Activated CD4-positive, alpha-beta T cell treated with anti-CD3 and anti-CD28 coated beads for 24 hours (primary cell): Measurements from ENCODE around the gene SMAD3.
"Not testable (repeated sequence)": the region's sequence is repeated elsewhere in the genome, so short reads cannot be mapped to it uniquely, and the experiment has no call there.

ENCODE experiments used
- DNase-seq, 2 donors: peaks; one replicate each; pipeline ENCODE4 v3.0.0-alpha.2; 2020; ENCODE audit warnings: low read depth in 2 of 2

SMAD3 gene

GRCh38 chr15:67142092-67142766, 76.8 kb downstream of the SMAD3 start:
- no peak for DNase-seq

- no peak for DNase-seq
These were observed 77.3 kb downstream of the SMAD3 start for GRCh38 chr15:67142767-67143100.

GRCh38 chr15:67143646-67144045, 78.2 kb downstream of the SMAD3 start:
- no peak for DNase-seq

- DNase-seq: no peak
These were observed 79.4 kb downstream of the SMAD3 start for GRCh38 chr15:67144609-67145311.

DNA sequence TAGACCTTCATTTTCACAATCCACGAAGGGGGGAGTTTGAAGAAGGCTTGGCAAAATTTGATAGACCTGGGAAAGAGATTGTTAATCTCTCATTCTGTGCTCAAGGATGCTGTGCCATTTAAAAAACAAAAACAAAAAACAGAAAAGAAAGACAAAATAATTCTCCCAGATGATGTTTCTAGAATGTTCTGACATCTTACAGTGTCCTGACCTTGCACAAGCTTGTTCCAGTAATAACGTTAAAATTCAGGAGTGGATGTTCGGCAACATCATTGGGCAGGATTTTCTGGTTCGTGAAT, 79.9 kb downstream of the SMAD3 start:
- no peak for DNase-seq

- DNase-seq: no peak
These were observed 80.3 kb downstream of the SMAD3 start for GRCh38 chr15:67145710-67146109.

DNA sequence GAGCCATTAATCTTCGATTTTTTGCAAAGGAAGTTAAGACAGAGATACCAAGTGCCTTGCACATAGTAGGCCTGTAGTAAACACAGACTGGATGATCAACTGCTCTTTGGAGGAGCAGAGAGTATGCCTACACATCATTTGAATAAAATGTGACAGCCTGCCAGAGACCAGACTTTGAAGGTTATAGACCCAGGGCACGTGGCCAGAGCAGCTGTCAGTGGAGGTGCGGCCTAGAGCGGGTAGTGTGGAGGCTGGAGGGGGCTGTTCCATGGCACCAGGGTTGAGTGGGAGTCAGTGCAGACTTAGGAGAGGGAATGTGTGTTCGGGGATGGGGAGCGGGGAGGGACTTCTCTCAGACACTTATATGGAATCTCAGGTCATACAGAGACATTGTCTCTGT, 80.8 kb downstream of the SMAD3 start:
- no peak for DNase-seq

- DNase-seq: peak in 1 of 2 donors; percentile 31
These were observed 81.5 kb downstream of the SMAD3 start for GRCh38 chr15:67146875-67147381.

GRCh38 chr15:67147396-67147949, 82.1 kb downstream of the SMAD3 start:
- DNase-seq: no peak

GRCh38 chr15:67148196-67148701, 82.8 kb downstream of the SMAD3 start:
- no peak for DNase-seq

DNA sequence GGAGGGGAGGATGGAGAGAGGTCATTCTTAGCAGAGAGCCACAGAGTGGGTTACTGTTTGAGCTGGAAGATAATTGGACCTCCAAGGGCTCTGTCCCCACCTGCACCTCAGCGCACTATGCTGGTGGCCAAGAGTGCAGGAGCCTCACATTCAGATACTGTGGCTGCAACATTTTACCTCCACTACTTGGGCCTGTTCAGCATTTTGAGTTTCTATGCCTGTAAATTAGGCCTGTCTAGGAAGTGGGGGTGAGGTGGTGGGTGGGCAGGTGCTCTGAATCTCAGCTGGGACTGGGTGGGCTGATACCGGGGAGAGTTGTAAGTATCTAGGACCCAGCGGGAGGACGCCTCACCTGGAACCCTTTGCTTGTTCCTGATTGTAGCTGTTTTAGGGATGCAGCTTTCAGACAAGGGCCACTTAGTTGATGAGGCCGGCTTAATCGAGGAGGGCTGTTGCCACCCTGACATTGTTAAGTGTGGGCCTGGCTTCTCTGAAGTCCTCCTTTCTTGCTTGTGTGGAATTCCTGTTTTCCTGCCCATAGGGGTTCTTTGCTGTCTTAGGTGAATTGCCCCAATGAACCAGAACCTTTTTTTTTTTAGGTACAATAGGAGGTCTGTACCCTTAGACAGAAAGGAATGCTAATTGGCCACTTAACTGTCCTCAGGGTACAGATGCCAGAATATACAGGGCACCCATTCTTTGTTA, 83.8 kb downstream of the SMAD3 start:
- no peak for DNase-seq

DNA sequence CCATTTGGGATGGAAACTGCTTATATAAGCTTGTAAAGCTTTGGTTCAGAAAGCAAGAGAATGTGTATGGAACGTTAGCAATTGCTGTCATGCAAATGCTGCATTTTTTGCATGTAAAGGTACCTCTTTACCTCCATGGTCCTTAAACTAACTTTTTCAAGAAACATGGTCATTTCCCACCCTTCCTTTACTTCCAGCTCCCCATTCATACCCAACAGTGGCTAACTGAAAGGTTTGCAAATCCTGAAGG, 84.3 kb downstream of the SMAD3 start:
- no peak for DNase-seq

DNA sequence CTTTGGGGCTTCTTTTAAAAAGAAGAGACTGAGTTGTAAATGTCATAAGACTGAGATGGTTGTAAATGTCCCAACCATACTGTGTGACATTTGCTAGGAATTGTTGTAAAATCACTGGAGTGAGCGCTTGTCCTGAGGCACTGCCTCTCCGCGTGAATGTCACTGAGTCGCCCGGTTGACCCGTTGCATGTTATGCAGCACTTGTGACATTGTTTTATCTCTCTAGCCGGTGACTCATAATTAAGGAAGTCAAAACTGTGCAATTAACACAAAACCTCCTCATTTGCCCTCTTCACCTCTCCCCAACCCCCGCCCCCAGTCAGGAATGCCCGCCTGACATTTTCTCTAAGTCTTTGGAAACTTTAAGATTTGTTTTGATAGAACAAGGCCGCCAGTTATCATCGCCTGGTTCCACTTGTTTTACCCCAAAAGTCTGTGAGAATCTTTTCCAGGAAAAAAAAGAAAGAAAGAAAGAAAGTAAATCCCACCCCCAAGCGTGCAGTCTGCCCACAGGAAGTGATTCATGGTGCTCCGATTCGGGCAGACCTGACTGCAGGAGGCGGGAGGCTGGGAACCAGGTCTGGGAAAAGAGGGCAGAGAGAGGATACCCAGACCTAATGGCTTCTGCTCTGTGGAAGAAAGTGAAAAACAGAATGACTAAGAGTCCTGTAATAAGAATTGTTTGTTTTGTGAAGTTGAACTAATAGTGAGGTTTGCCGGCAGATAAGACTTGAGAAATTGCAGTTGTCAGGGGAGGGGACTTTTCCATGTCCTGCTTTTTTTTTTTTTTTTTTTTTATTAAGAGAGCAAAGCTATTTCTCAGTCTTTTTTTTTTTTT, 84.8 kb downstream of the SMAD3 start:
- peak in 1 of 2 donors; percentile 28 for DNase-seq

DNA sequence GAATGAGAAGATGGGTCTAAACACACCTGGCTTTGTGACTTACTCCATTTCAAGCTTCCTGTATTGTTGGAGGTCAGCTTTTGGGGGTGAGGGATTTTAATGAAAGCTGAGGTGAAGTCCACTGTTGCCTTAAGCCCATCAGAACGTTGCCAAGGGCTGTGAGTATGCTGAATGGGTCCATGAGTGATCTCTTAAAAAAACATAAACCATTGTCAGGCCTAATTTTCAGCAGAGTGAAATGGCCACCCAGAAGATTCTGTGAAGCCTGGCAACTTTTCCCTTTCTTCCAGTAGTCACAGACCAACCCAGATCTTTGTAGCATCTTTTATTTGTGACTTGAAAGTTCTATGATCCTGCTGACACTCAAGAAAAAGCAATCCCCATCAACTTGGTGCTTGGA, 87.0 kb downstream of the SMAD3 start:
- no peak for DNase-seq

DNA sequence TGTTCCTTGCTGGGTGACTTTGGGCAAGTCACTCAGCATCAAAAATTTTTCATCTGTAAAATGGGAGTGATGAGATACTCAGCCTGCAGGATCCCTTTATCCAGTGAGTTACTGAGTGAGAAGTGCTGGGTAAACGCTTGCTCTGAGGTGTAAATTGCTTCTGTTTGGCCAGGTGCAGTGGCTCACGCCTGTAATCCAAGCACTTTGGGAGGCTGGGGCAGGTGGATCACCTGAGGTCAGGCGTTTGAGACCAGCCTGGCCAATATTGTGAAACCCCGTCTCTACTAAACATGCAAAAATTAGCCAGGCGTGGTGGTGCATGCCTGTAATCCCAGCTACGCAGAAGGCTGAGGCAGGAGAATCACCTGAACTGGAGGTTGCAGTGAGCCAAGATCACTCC, 87.6 kb downstream of the SMAD3 start:
- DNase-seq: not testable (repeated sequence)

- no peak for DNase-seq
These were observed 88.8 kb downstream of the SMAD3 start for GRCh38 chr15:67154249-67154648.

DNA sequence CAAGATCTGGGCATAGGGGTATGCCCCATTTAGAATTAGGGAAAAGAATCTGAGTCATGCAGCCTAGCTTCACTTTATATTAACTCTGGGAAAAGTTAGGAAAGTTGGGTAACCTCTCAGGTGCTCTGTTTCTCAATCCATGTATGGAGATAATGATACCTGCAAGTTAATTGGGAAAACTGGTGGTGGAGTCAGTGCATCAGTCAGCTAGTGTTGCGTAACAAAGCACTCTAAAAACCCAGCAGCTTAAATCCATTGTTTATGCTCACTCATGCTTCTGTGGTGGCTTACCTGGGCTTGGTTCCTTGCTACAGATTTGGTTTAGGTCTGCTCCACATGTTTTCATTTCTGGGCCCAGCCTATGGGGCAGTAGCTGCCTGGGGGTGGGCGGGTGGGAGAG, 91.0 kb downstream of the SMAD3 start:
- no peak for DNase-seq

- no peak for DNase-seq
These were observed 91.4 kb downstream of the SMAD3 start for GRCh38 chr15:67156834-67157233.

GRCh38 chr15:67157521-67158252, 92.3 kb downstream of the SMAD3 start:
- DNase-seq: no peak

DNA sequence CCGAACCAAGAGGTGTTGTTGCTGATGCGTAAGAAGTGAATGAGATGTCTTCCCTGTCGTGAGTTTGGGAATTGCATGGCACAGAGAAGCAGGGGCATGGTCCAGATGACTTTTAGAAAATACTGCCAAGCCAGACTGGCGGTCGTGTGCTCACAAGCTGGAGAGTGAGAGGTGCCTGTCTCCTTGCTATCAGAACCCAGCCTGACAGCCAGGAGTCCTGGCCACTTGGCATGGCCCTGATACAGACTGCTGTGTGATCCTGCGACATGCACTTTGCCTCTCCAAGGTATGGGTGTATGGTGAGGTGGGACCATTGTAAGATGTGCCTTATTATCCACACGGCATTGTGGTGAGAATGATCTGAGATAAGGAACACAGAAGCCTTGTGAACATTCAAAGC, 93.0 kb downstream of the SMAD3 start:
- no peak for DNase-seq

GRCh38 chr15:67161412-67161811, 96.0 kb downstream of the SMAD3 start:
- DNase-seq: no peak
